H9 (cell line): ENCODE results near the gene TRIM28. TPM values are rescaled to one million over a fixed set of nuclear protein-coding genes. Genes with fewer than 3 reads are reported as not detected.

Experiments
- DNase-seq: peaks from one replicate; pipeline ENCODE4 v3.0.0-alpha.2; 2017
- H2AFZ ChIP-seq: one replicate; pipeline ENCODE4 v1.6.1; 2013; ENCODE audit warnings: mild to moderate bottlenecking, low read length, control low read depth, moderate library complexity
- H2AK5ac ChIP-seq: 2 replicates; pipeline ENCODE4 v1.6.1; 2013; ENCODE audit warnings: low read length, control low read depth, mixed read lengths; ENCODE audit not compliant: insufficient read length
- H2BK120ac ChIP-seq: one replicate; pipeline ENCODE4 v1.6.1; 2013; ENCODE audit warnings: low read depth, mild to moderate bottlenecking, low read length, control low read depth, inconsistent platforms; ENCODE audit not compliant: poor library complexity, severe bottlenecking
- H2BK12ac ChIP-seq: 2 replicates; pipeline ENCODE4 v1.6.1; 2013; ENCODE audit warnings: low read length, control low read depth, mixed read lengths, low read depth; ENCODE audit not compliant: insufficient read length
- H2BK15ac ChIP-seq: 2 replicates; pipeline ENCODE4 v1.6.1; 2013; ENCODE audit warnings: low read depth, low read length, control low read depth
- H2BK20ac ChIP-seq: one replicate; pipeline ENCODE4 v1.6.1; 2013; ENCODE audit warnings: low read depth, mild to moderate bottlenecking, low read length, control low read depth, inconsistent platforms; ENCODE audit not compliant: poor library complexity, severe bottlenecking
- H2BK5ac ChIP-seq: 2 replicates; pipeline ENCODE4 v1.6.1; 2013; ENCODE audit warnings: low read length, control low read depth, mixed read lengths; ENCODE audit not compliant: insufficient read length
- H3K14ac ChIP-seq: 2 replicates; pipeline ENCODE4 v1.6.1; 2013; ENCODE audit warnings: low read length, control low read depth; ENCODE audit not compliant: insufficient read depth
- H3K18ac ChIP-seq: 2 replicates; pipeline ENCODE4 v1.6.1; 2013; ENCODE audit warnings: low read depth, mild to moderate bottlenecking, mixed read lengths, low read length, control low read depth; ENCODE audit not compliant: insufficient read length
- H3K23ac ChIP-seq: 2 replicates; pipeline ENCODE4 v1.6.1; 2013; ENCODE audit warnings: low read length, control low read depth, mixed read lengths, low read depth; ENCODE audit not compliant: insufficient read length
- H3K23me2 ChIP-seq: 2 replicates; pipeline ENCODE4 v1.6.1; 2013; ENCODE audit warnings: low read depth, mild to moderate bottlenecking, mixed read lengths, low read length, control low read depth; ENCODE audit not compliant: insufficient read length, poor library complexity, severe bottlenecking
- H3K27ac ChIP-seq: 2 replicates; pipeline ENCODE4 v1.5.1; 2013; ENCODE audit warnings: low read length, control low read depth, mixed read lengths, low read depth; ENCODE audit not compliant: insufficient read length
- H3K27me3 ChIP-seq: 2 replicates; pipeline ENCODE4 v1.6.1; 2013; ENCODE audit warnings: low read length, control low read depth, inconsistent platforms; ENCODE audit not compliant: insufficient read depth
- H3K4ac ChIP-seq: 2 replicates; pipeline ENCODE4 v1.6.1; 2013; ENCODE audit warnings: low read depth, mild to moderate bottlenecking, control low read depth, inconsistent platforms, low read length, moderate library complexity
- H3K4me1 ChIP-seq: 2 replicates; pipeline ENCODE4 v1.6.1; 2013; ENCODE audit warnings: low read length, control low read depth, inconsistent platforms; ENCODE audit not compliant: insufficient read depth
- H3K4me2 ChIP-seq: 2 replicates; pipeline ENCODE4 v1.6.1; 2013; ENCODE audit warnings: low read length, control low read depth, mixed read lengths; ENCODE audit not compliant: insufficient read length, insufficient read depth
- H3K56ac ChIP-seq: 2 replicates; pipeline ENCODE4 v1.6.1; 2013; ENCODE audit warnings: low read depth, mild to moderate bottlenecking, mixed read lengths, low read length, control low read depth; ENCODE audit not compliant: insufficient read length
- H3K79me1 ChIP-seq: 2 replicates; pipeline ENCODE4 v1.6.1; 2013; ENCODE audit warnings: low read depth, mild to moderate bottlenecking, moderate library complexity, low read length, control low read depth, inconsistent platforms; ENCODE audit not compliant: insufficient read depth, poor library complexity, severe bottlenecking
- H3K79me2 ChIP-seq: 2 replicates; pipeline ENCODE4 v1.6.1; 2013; ENCODE audit warnings: low read length, control low read depth, inconsistent platforms; ENCODE audit not compliant: insufficient read depth
- H3K9ac ChIP-seq: 2 replicates; pipeline ENCODE4 v1.6.1; 2013; ENCODE audit warnings: low read length, control low read depth, mixed read lengths; ENCODE audit not compliant: insufficient read length; ENCODE audit errors: extremely low read depth
- H3K9me3 ChIP-seq: one replicate; pipeline ENCODE4 v1.6.1; 2013; ENCODE audit warnings: low read depth, low read length, inconsistent platforms; ENCODE audit not compliant: control insufficient read depth
- H3T11ph ChIP-seq: one replicate; pipeline ENCODE4 v1.6.1; 2013; ENCODE audit warnings: mild to moderate bottlenecking, low read length, control low read depth, inconsistent platforms
- H4K20me1 ChIP-seq: one replicate; pipeline ENCODE4 v1.6.1; 2013; ENCODE audit not compliant: control insufficient read depth, insufficient read length, insufficient read depth
- H4K5ac ChIP-seq: 2 replicates; pipeline ENCODE4 v1.6.1; 2013; ENCODE audit warnings: low read depth, mild to moderate bottlenecking, mixed read lengths, low read length, control low read depth; ENCODE audit not compliant: insufficient read length
- H4K8ac ChIP-seq: replicated peaks from 2 replicates; pipeline ENCODE4 v1.6.1; 2013; ENCODE audit warnings: low read length, control low read depth, mixed read lengths, low read depth; ENCODE audit not compliant: insufficient read length
- H4K91ac ChIP-seq: 2 replicates; pipeline ENCODE4 v1.6.1; 2013; ENCODE audit warnings: low read depth, mild to moderate bottlenecking, moderate library complexity, mixed read lengths, low read length, control low read depth; ENCODE audit not compliant: insufficient read length
- H3K27ac Mint-ChIP-seq, 3 experiments: 2 replicates in 2 of 3; 3 replicates in 1 of 3; pipeline ENCODE4 v1.8.0; 2020 to 2021; ENCODE audit warnings: mixed read lengths in 3 of 3, mild to moderate bottlenecking in 1 of 3, moderate library complexity in 1 of 3
- H3K27me3 Mint-ChIP-seq: 2 replicates; pipeline ENCODE4 v1.8.0; 2021; ENCODE audit warnings: low read depth, mild to moderate bottlenecking, moderate library complexity, mixed read lengths
- H3K36me3 Mint-ChIP-seq, 3 experiments: 2 replicates in 2 of 3; 3 replicates in 1 of 3; pipeline ENCODE4 v1.8.0; 2020 to 2021; ENCODE audit warnings: low read depth in 3 of 3, mixed read lengths in 3 of 3; ENCODE audit not compliant: insufficient read depth in 1 of 3
- H3K4me1 Mint-ChIP-seq, 2 experiments: 2 replicates each; pipeline ENCODE4 v1.8.0; 2020; ENCODE audit warnings: mixed read lengths in 2 of 2
- H3K4me3 Mint-ChIP-seq, 2 experiments: 2 replicates in 1 of 2; 3 replicates in 1 of 2; pipeline ENCODE4 v1.8.0; 2020 to 2021; ENCODE audit warnings: mild to moderate bottlenecking in 2 of 2, mixed read lengths in 2 of 2, moderate library complexity in 1 of 2
- H3K9me3 Mint-ChIP-seq, 2 experiments: 2 replicates in 1 of 2; 3 replicates in 1 of 2; pipeline ENCODE4 v1.8.0; 2020; ENCODE audit warnings: mild to moderate bottlenecking in 2 of 2, mixed read lengths in 2 of 2, moderate library complexity in 1 of 2
- WGBS: extraction: QIAGEN DNeasy Blood & Tissue Kit; methylation state at CpG from one replicate; pipeline ENCODE4 v1.1.7; 2013; ENCODE audit warnings: missing lambda C conversion rate, low lambda C conversion rate, mixed read lengths; ENCODE audit not compliant: insufficient read length; ENCODE audit errors: extremely low coverage; 5-methylcytosine and 5-hydroxymethylcytosine counted together
- total RNA-seq: library from RNA; stranded (reverse); gene quantifications from 2 replicates; pipeline ENCODE4 v1.2.1, GENCODE V29; 2021
- TF ChIP-seq, protein P1 (sequence below): fragments of 200-600 bp; sonication (generic); conservative IDR thresholded peaks from 3 replicates; pipeline ENCODE4 v1.8.0; 2021; ENCODE audit warnings: antibody characterized with exemption, mild to moderate bottlenecking

TRIM28 gene
- total RNA-seq, 1 experiment from 2014 or later: 1,084 TPM

DNA sequence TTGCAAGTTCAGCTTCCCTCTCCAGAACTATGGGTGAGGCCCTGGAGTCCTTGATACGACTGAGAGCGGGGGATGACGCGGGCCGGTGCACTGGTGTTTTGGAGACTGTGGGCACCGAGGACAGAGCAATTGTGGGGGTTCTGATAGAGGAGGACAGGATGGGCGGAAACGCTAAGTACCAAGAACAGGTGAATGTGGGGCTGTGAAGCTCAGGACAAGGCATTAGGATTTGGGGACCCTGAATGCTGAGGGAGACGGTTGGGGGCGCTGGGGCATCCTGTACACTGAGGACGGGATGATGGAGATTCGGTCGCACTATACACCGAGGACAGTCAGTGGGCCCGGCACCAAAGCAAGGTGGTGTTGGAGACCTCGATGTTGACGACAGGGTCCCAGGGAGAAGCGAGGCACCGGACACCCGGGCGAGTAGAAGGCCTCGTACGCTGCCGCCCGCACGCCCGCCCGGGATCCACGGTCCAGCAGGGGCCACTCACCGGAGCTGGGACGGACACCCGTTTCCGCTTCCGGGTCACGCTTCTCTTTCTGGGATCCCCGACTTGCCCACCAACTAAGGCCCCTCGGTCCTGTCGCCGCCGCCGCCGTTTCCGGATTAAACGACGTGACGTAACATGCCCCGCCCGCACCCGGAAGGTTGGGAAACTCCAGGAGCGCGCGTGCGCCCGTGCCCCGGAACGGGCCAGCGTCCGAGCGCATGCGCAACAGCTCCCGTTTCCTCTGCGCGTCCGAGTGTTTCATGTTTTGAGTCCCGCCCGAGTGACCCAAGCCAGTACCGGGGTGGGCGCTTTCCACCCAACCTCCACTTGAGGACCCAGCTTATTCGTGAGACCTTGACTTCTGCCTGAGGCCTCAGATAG is 10.9 kb downstream of the TRIM28 start, which contains the start of gene CHMP2A:
TSS of gene CHMP2A (minus strand) at position 612 of the 875 bp plus-strand sequence. CDS start 893 bp downstream, outside the sequence.
- H3K79me1 ChIP-seq: no peaks in the 10 kb centered on the region
- peaks cover 16% of the 10 kb centered on the region for H3K23me2 ChIP-seq
- H4K91ac ChIP-seq: no peak within 1 kb of the TSS
- peaks cover 31 to 70% (median 54%) of the 10 kb centered on the region in 3 experiments; a peak in 6 of 7 replicates for H3K36me3 Mint-ChIP-seq
- no peak within 1 kb of the TSS for H3T11ph ChIP-seq
- no peak within 1 kb of the TSS for H2BK20ac ChIP-seq
- no peak within 1 kb of the TSS for H2AFZ ChIP-seq
- TF ChIP-seq, protein P1, sequence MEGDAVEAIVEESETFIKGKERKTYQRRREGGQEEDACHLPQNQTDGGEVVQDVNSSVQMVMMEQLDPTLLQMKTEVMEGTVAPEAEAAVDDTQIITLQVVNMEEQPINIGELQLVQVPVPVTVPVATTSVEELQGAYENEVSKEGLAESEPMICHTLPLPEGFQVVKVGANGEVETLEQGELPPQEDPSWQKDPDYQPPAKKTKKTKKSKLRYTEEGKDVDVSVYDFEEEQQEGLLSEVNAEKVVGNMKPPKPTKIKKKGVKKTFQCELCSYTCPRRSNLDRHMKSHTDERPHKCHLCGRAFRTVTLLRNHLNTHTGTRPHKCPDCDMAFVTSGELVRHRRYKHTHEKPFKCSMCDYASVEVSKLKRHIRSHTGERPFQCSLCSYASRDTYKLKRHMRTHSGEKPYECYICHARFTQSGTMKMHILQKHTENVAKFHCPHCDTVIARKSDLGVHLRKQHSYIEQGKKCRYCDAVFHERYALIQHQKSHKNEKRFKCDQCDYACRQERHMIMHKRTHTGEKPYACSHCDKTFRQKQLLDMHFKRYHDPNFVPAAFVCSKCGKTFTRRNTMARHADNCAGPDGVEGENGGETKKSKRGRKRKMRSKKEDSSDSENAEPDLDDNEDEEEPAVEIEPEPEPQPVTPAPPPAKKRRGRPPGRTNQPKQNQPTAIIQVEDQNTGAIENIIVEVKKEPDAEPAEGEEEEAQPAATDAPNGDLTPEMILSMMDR: no peak
- peak within 1 kb of the TSS; percentile 92 to 99 (median 98) for H3K27ac Mint-ChIP-seq
- peak within 1 kb of the TSS; percentile 25 for H3K27ac ChIP-seq
- H3K9me3 Mint-ChIP-seq: no peaks in the 10 kb centered on the region; a peak in 2 of 5 replicates
- H3K18ac ChIP-seq: peak within 1 kb of the TSS; percentile 36
- no peak within 1 kb of the TSS for H2AK5ac ChIP-seq
- no peak within 1 kb of the TSS for H3K4ac ChIP-seq
- peak within 1 kb of the TSS; percentile 74 for H3K14ac ChIP-seq
- peak within 1 kb of the TSS; percentile 83 for H3K9ac ChIP-seq
- no peaks in the 10 kb centered on the region for H3K27me3 ChIP-seq
- H3K9me3 ChIP-seq: no peaks in the 10 kb centered on the region
- no peak within 1 kb of the TSS for H2BK5ac ChIP-seq
- no peak within 1 kb of the TSS for H2BK120ac ChIP-seq
- peaks cover 24 to 38% of the 10 kb centered on the region in 2 experiments for H3K4me1 Mint-ChIP-seq
- peak; percentile 99 for DNase-seq
- H2BK12ac ChIP-seq: no peak within 1 kb of the TSS
- H3K4me3 Mint-ChIP-seq: peak within 1 kb of the TSS; percentile 96 to 99
- H3K4me1 ChIP-seq: no peaks in the 10 kb centered on the region
- no CpG with 5 or more reads among the region's 69 CpGs for WGBS
- no peak within 1 kb of the TSS for H3K56ac ChIP-seq
- no peak within 1 kb of the TSS for H4K8ac ChIP-seq
- peaks cover 1% of the 10 kb centered on the region; the same call in 1 of the 2 replicates for H3K27me3 Mint-ChIP-seq
- peak within 1 kb of the TSS; percentile 89 for H3K4me2 ChIP-seq
- H4K5ac ChIP-seq: no peak within 1 kb of the TSS
- H3K23ac ChIP-seq: no peak within 1 kb of the TSS
- no peaks in the 10 kb centered on the region for H4K20me1 ChIP-seq
- peaks cover 8% of the 10 kb centered on the region; the same call in 1 of the 2 replicates for H3K79me2 ChIP-seq
- H2BK15ac ChIP-seq: no peak within 1 kb of the TSS
